NCI-H2029 (cell line): ENCODE data around the gene RANBP10.
"Not testable (repeated sequence)": the region's sequence is repeated elsewhere in the genome, so short reads cannot be mapped to it uniquely, and the experiment has no call there.

Experiments
- DNase-seq: peaks from one replicate; lab custom pipeline; 2025; lab: John Stamatoyannopoulos, UW

RANBP10 gene

DNA sequence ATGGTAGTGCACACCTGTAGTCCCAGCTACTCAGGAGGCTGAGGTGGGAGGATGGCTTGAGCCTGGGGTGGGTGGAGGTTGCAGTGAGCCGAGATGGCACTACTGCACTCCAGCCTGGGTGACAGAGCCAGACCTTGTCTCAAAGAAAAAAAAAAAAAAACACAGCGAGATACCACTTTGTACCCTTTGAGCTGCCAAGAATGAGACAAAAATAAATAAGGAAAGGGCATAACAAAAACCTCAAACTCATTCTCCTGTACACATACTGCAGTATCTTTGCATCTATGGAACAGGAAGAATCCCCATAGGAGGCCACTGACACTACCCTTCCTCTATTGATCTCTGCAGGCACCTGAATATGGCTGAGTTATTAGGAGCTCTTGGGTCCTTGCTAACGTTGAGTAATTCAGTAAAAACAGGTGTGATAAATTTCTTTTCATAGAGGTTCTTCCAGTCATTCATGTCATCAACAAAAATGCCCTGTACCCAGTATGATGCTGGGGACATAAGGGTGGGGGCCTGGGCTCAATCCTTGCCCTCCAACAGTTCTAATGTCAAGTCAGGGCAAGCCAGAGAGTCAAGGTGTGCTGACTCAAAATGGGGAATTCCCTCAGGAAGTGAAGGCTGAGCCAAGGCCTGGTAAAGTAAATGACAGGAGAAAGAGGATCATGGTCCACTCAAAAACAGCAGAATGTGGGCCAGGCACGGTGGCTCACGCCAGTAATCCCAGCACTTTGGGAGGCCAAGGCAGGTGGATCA lies 26.9 kb downstream of the RANBP10 start:
- no peak for DNase-seq

DNA sequence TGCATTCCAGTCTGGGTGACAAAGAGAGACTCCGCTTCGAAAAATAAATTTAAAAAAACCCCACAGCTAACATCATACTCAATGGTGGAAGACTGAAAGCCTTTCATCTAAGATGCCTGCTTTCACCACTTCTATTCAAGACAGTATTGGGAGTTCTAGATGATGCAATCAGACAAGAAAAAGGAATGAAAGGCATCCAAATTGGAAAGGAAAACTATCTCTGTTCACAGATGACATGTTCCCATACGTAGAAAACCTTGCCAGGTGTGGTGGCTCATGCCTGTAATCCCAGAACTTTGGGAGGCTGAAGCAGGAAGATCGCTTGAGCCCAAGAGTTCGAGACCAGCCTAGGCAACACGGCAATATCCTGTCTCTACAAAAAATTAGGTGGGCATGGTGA lies 31.1 kb downstream of the RANBP10 start:
- DNase-seq, result no peak

DNA sequence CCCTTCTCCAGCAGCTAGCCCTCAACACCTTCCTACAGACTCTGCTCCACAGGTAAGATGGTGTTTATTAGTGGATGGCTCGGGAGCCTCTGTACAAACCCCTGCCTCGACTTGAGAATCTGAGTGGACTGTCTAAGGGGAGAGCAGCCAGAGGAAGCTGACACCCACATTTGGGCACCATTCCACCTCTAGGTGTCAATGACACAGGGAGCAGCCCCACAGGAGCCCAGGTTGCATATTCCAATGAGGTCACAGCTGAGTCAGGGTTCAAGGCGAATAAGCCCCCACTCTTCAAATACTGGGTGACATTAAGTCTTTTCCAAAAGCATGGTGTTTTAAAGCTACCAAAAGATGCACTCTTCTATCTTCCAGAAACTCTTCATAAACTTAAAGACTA lies 31.9 kb downstream of the RANBP10 start:
- DNase-seq, result no peak

DNA sequence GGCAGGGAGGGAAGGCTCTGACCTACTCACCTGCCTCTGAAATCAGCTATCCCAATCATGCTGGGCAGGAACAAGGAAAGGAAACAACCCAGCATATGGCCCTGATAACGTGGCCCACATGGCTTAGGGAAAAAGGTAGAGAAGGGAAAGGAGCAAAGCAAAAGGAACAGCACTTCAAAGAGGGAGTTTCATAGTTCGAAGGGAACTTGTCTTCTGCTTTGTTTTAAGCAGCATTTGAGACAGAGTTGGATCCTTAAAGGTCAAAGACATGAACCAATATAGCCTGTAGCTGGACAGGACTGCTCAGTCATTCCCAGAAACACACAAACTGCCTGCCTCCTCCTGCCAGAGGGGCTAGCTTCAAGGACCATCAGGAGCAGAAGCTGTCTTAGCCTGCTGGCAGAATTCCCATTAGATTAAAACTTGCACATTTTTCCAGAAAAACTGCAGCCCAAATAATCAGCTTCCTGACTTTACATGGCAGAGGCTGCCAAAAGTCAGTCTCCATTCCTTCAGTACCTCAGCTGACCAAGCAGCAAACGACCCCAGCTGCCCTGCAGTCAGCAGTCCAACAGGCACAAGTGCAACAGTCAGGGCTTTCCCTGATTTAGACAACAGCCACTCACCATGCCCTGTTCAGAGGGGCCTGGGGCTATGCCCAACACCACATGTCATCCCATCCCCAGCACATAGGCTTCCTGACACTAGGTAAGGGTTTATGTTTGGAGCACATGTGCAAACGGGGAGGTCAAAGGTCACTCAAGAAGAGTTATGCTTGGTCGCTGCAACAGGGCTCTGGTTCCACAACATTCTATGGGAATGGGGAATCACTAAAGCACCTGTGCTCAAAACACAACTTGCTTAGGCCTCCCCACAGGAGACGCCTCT lies 32.5 kb downstream of the RANBP10 start:
- no peak for DNase-seq

DNA sequence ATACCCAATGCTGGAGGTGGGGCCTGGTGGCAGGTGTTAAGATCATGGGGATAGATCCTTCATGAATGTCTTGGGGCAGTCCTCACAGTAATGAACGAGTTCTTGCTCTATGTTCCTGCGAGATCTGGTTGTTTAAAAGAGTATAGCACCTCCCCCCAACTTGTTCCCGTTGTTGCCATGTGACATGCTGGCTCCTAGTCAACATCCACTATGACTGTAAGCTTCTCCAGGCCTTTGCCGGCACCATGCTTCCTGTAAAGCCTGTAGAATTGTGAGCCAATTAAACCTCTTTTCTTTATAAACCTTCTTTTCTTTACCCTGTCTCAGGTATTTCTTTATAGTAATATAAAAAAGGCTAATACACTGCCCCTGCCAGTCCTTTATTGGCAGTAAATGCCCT lies 33.3 kb downstream of the RANBP10 start:
- DNase-seq, result no peak

DNA sequence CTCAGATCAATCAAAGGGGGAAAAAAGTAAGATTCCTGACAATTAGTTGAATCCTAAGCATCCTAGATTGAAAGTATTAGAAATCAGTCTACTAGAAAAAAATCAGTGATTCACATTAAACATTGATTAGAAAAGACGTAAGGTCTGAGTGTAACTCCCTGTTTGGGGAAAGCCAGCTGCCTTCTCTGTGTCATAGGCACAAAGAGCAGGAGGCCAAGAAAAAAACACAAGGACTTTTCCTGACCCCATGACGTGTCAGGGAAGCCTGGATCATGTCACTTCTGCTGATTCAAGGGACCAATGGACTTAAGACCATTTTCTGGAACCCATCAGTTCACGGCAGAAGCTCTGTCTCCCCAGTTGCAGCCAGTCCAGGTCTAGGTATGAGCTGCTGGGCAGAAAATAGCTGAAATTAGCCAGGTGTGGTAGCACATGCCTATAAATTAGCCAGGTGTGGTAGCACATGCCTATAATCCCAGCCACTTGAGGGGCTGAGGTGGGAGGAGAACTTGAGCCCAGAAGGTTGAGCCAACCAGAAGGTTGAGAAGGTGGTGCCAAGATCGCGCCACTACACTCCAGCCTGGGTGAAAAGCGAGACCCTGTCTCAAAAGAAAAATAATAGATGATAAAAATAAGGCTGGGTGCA lies 35.9 kb downstream of the RANBP10 start:
- DNase-seq, result no peak

DNA sequence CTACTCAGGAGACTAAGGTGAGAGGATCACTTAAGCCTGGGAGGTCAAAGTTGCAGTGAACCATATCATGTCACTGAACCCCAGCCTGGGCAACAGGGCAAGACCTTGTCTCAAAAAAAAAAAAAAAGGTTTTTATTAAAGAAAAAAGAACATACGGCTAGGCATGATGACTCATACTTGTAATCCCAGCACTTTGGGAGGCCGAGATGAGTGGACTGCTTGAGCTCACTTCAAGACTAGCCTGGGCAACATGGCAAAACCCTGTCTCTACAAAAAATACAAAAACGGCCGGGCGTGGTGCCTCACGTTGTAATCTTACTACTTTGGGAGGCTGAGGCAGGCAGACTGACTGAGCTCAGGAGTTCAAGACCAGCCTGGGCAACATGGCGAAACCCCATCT lies 38.4 kb downstream of the RANBP10 start:
- DNase-seq, result no peak

DNA sequence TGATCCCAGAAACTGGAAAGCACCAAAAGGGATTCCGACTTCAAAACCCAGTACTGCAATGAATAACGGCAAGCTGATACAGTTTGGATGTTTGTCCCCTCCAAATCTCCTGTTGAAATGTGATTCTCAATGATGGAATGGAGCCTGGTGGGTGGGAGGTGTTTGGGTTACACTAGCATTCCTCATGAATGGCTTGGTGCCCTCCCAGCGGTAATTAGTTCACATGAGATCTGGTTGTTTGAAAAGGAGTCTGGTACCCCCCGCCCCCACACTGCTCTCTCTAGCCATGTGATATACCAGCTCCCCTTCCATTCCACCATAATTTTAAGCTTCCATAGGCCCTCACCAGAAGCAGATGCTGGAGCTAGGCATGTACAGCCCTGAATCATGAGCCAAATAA lies 40.1 kb downstream of the RANBP10 start:
- no peak for DNase-seq

DNA sequence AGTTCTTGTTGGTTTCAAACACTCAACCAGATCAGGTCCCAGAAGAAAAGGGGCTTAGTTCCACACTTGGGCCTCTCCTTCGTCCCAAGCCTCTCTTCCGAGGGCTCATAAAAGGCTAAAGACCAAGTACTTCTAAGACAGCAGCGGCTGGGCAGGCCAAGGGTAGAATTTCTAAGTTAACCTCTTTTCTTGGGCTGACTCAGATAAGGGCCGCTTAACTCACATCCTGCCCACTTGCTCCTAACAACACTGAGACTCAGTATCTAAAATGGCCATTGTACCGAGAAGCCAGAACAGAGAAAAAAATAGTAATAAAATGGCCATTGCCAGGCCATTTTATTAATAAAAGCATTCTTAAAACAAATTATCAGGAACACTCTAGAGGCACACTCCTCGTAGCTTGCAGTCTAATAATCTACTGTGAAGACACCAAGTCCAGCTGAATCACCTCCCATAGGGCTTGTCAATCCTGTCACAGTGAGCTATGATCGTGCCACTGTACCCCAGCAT lies 42.1 kb downstream of the RANBP10 start:
- DNase-seq, result no peak

DNA sequence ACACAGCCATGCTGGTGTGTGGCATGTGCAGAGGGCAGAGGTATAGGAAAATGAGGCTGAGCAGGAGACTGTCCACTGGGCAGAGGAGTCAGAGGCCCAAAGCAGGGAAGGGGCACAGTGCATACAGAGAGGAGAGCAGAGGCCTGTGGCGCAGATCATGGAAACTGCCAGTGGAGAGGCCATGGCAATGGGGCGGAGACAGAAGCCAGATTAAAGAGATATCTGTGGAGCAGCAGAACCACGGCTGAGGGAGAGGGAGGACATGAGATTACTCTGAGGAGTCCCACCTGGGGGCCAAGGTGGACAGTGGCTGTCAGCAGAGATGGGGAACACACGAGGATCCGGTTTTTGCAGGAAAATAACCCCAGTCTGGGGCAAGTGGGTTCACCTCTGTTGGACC lies 43.3 kb downstream of the RANBP10 start:
- no peak for DNase-seq

DNA sequence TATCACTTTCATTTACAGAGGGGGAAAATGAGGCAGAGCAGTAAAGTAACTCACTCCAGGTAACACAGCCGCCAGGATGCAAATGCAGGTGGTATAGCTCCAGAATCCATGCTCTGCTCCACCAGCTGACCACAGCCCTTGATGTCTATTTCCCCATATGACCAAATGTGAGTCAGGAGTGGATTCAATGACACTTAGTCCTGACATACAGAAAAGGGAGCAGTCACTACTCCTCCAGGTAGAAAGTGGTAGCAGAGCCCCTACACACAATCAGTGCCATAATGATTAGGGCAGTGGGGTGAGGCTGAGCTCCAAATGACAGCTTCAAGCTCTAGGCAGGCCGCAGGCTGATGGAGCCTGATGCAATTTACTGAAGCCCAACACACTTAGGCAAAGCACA lies 44.0 kb downstream of the RANBP10 start:
- no peak for DNase-seq

DNA sequence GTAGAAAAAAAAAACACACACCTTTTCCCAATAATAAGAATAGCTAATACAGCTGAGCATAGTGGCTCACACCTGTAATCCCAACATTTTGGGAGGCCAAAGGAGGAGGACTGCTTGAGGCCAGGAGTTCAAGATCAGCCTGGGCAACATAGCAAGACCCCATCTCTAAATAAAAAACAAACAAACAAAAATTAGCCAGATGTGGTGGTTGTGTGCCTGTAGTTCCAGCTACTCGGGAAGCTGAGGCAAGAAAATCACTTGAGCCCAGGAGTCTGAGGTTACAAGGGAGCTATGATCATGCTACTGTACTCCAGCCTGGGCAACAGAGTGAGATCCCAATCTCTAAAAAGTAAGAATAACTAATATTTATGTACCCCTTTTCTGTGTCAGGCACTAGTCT lies 44.4 kb downstream of the RANBP10 start:
- no peak for DNase-seq

DNA sequence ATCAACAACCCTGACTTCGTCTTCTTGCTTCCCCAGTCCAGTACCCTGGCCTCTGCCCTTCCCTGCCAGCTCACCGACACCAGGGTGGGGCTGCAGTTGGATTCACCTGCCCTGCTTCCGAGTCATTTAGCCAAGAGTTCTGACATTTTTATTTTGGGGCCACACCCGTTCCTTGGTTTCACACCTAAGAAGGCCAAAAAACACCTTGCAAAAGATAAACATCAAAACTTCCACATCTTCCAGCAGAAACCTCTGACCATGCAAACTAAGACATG lies 45.5 kb downstream of the RANBP10 start:
- no peak for DNase-seq

DNA sequence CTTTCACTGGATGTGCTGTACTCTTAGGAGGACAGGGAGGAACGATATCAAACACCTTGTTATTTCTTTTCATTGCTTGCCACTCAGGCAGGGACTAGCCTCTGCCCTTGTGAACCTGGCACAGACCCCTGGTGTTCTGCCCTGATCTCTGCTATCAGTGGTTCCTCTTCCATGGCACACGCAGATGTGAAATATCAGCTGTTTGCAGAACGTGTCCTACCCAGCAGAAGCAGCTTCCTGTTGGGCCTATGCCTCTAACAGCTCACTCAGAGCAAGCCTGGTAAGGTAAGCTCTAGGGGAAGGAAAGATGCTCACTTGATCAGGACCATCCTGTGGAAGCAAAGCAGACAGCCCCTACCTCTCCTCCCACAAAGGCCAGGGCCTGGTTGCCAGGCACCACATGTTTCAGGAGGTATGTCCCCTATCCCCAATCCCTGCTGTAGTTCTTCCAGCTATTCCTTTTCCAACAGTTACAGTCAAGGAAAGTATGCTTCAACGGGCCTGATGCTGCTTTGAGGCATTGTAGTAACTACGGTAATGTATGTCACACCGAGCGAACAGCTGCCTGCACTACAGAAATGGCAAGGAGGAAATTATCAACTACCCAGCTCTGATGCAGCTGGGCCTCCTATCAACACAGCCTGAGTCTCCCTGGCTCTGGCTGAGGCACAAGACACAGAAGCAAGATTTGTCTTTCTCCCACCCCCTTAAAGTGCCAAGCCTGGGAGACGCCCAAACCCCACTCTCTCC lies 46.0 kb downstream of the RANBP10 start:
- no peak for DNase-seq

DNA sequence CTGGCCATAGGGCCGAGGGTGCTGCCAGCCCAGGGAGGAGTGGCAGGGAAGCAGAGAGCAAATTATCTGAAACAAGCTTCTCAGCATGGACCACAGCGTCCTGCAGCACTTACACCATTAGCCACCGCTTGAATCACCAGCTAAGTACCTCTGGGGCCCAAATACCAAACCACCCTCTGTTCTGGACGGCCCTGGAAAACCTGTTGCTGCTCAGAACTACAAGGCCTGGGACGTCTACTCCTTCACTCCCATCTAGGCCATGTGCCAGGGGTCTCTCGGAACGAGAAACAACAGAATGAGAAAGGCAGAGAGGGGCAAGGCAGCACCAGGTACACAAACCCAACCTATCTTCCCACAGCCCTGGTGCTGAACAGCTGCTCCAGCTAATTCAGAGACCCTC lies 47.4 kb downstream of the RANBP10 start:
- no peak for DNase-seq

DNA sequence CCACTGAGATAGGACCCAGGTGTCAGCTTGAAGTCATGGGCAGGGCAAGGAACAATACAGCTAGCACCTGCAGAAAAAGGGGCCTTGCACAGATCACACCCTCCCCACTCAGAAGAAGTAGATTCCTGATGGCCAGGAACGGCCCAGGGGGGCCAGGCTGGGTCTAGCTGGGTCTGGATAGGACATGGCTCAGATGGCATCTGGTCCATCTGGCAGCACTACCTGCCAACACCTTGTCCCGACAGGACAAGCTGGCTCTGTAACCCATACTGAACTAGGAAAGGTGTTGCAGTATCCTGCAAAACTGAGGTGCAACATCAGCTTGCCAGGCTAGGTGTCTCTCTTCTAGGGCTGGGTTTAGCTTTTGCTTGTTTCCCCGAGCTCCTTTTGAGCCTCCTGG lies 48.4 kb downstream of the RANBP10 start:
- no peak for DNase-seq

DNA sequence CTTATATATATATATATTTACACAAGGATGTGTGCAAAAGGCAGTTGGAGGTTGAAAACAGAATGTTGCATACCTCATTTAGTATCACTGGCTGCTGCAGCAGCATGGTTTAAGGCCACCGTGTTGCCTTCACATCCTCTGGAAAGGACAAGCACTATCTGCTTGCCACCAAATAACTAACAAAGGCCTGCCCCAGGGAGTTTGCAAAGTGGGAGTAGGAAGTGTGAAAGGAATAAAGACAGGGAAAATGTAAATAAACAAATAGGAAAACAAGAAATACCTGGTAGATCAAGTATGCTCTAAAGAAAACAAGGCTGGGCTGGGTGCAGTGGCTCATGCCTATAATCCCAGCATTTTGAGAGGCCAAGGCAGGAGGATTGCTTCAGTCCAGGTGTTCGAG lies 53.7 kb downstream of the RANBP10 start:
- no peak for DNase-seq

DNA sequence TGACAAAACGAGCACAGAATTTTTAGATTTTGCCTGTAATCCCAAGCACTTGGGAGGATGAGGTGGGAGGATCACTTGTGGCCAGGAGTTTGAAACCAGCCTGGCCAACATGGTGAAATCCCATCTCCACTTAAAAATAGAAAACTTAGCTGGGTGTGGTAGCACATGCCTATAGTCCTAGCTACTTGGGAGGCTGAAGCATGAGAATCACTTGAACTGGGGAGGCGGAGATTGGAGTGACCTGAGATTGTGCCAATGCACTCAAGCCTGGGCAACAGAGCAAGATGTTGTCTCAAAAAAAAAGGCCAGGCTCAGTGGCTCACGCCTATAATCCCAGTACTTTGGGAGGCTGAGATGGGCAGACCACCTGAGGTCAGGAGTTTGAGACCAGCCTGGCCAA lies 55.0 kb downstream of the RANBP10 start:
- DNase-seq, result not testable (repeated sequence)

DNA sequence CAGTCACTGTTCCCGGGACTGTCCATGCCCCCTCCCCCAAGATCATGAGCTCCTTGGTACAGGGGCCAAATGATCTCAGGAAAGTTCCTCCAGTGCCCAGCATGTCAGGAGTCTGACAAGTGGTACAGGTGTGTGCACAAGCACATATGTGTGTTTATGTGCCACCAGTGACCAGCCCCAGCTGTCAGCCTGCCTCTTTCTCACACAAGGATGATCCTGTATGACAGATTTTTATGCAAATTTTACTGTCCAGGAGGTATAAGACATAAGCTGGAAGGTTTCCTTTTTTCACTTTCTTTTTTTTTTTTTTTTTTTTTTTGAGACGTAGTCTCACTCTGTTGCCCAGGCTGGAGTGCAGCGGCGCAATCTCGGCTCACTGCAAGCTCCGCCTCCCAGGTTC lies 55.9 kb downstream of the RANBP10 start:
- no peak for DNase-seq

DNA sequence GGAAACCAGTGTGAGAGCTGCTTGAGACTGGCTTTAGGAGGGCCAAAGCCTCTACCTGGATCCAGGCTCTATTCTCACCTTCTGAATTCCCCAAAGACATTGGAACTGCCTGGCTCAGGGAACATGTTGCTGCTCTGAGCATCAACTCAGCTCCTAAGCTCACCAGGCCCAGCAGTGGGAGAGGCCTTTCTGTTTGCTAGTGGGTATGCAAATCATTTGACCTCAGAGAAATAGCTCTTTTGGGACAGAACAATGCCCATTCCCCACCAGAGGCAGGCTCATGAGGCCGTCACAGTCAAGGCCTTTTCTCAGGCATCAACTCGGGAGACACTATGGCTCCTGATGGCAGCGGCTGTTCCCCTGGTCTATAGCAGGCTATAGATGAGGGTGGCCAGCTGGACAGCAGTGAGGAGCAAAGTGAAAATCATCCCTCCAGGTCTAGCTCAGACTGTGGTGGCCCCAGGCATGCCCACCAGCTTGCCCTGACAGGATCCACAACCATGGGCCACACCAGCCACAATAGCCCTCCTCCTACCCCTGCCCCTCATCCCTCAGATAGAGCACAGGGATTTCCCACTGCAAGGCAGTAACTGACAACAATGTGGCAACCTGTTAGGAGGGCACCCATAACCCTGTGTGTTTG lies 56.8 kb downstream of the RANBP10 start:
- DNase-seq, result no peak

DNA sequence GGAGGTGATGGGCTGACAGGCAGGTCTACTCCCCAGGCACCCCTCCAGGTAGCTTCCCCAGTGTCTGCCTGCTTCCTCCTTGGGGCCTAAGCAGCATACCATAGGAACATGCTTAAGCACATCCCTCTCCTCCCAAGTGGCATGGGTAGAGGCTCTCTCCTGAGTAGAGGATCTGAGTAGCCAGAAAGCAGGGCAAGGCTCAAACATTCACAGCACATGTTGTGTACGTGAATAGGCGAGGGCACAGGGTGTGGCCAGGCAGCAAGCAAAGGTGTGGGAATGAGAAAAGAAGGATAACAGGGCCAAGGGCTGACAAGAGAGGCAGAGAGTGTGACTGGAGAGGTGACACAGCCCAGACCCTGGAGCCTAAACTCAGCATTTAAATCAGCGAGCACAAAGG lies 57.5 kb downstream of the RANBP10 start:
- DNase-seq, result no peak

DNA sequence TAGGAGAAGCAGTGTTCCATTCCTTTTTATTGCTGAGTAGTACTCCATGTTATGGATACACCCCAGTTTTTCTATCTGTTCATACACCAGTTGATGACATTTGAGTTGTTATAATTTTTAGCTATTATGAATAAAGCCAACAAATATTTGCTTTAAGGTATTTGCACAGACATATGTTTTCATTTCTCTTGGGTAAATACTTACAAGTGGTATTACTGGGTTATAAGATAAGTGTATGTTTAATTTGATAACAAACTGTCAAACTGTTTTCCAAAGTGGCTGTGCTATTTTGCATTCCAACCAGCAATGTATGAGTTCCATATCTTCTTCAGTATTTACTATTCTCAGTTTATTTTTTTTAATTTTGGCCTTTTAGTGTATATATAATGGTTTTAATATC lies 59.5 kb downstream of the RANBP10 start:
- DNase-seq, result no peak
